Vagina (tissue), 2 donors: ENCODE results near the gene GAA. TPM values are rescaled to one million over a fixed set of nuclear protein-coding genes. Genes with fewer than 3 reads are reported as not detected.

ENCODE experiments used
- DNase-seq, 2 donors: peaks; one replicate each; pipeline ENCODE4 v3.0.0-alpha.2; 2017; ENCODE audit errors: extremely low spot score in 2 of 2
- H3K27ac ChIP-seq: fragments of 200-600 bp; sonication (generic); one replicate; pipeline ENCODE4 v1.5.1; 2019
- H3K27me3 ChIP-seq: fragments of 200-600 bp; sonication (generic); one replicate; pipeline ENCODE4 v1.5.1; 2019
- H3K36me3 ChIP-seq, 2 donors: fragments of 200-600 bp; sonication (generic); one replicate each; pipeline ENCODE4 v1.5.1; 2017 to 2019
- H3K4me1 ChIP-seq: fragments of 200-600 bp; sonication (generic); one replicate; pipeline ENCODE4 v1.5.1; 2019
- H3K4me3 ChIP-seq, 2 donors: fragments of 200-600 bp; sonication (generic); 1 replicate in 1 of 2; 2 replicates in 1 of 2; pipeline ENCODE4 v1.5.1; 2016 to 2019
- H3K9me3 ChIP-seq: fragments of 200-600 bp; sonication (generic); one replicate; pipeline ENCODE4 v1.5.1; 2019
- POLR2A ChIP-seq, 2 donors: fragments of 450-650 bp; IDR thresholded peaks; one replicate each; pipeline ENCODE4 v1.6.1; 2017; ENCODE audit warnings: antibody characterized with exemption in 2 of 2, mild to moderate bottlenecking in 2 of 2, moderate library complexity in 2 of 2
- POLR2AphosphoS5 ChIP-seq, 2 donors: sonication (generic); formaldehyde crosslinking; IDR thresholded peaks; one replicate each; pipeline ENCODE4 v1.9.0; 2017; ENCODE audit warnings: antibody characterized with exemption in 2 of 2, mild to moderate bottlenecking in 2 of 2, low read depth in 1 of 2; ENCODE audit not compliant: insufficient read depth in 1 of 2
- intact Hi-C: fragments of 100-400 bp; cut with DNase I; formaldehyde crosslinking; loops from one replicate; pipeline ENCODE4 v1.15.1; 2023
- total RNA-seq: library from RNA; depleted of rRNA; stranded (reverse); fragments of >200 nt; gene quantifications from one replicate; pipeline ENCODE4 v1.2.3, GENCODE V29; 2016
- TF ChIP-seq, protein P1 (sequence below), 3 experiments: fragments of 450-650 bp in 2 of 3; fragments of 200-600 bp in 1 of 3; sonication (generic) in 1 of 3; IDR thresholded peaks; one replicate each; pipeline ENCODE4 v1.5.1; 2017 to 2019; ENCODE audit warnings: antibody characterized with exemption in 3 of 3, mild to moderate bottlenecking in 2 of 3, moderate library complexity in 2 of 3

GAA gene
- total RNA-seq, 1 donor from 2014 or later = 34.1 TPM

DNA sequence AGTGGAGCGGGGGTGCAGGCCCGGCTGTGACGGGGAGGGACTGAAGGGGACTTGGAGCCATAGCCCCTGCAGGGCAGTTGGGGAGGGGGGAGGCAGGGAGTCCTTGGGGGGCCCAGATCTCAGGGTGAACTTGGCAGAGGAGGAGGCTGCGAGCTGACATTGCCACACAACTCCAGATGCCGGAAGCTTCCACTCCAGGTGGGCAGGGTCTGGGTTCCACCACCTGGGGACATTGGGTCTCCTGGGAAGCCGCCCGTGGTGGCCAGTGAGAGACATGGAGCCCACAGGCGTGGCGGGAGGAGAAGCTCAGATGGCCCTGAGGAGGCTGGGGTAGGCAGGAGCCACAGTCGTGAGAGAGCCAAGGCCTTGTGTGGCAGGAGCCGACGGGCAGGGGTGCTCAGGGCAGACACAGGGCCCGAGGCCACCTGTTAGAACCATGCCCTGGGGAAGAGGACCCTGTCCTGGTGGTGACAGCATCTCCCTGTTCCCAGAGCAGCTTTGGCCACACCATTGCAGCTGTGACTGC, 18.2 kb upstream of the GAA start:
- intact Hi-C loops = loop anchor here (10.0 kb wide), 1 partner anchor 78 kb away; no protein-coding TSS in a partner anchor
- no peaks in the 10 kb centered on the region for H3K9me3 ChIP-seq
- TF ChIP-seq POLR2AphosphoS5 (IDR thresholded peaks at IDR 0.05; ENCODE audit: insufficient read depth in 1 of 2, low read depth in 1 of 2) (no peak), POLR2A (IDR thresholded peaks at IDR 0.05) (no peak)
- TF ChIP-seq, protein P1, sequence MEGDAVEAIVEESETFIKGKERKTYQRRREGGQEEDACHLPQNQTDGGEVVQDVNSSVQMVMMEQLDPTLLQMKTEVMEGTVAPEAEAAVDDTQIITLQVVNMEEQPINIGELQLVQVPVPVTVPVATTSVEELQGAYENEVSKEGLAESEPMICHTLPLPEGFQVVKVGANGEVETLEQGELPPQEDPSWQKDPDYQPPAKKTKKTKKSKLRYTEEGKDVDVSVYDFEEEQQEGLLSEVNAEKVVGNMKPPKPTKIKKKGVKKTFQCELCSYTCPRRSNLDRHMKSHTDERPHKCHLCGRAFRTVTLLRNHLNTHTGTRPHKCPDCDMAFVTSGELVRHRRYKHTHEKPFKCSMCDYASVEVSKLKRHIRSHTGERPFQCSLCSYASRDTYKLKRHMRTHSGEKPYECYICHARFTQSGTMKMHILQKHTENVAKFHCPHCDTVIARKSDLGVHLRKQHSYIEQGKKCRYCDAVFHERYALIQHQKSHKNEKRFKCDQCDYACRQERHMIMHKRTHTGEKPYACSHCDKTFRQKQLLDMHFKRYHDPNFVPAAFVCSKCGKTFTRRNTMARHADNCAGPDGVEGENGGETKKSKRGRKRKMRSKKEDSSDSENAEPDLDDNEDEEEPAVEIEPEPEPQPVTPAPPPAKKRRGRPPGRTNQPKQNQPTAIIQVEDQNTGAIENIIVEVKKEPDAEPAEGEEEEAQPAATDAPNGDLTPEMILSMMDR (IDR thresholded peaks at IDR 0.05) = no peak
- no peak overlapping the region for H3K27ac ChIP-seq
- no peak for DNase-seq
- no peaks in the 10 kb centered on the region for H3K36me3 ChIP-seq
- no peaks in the 10 kb centered on the region for H3K27me3 ChIP-seq
- H3K4me1 ChIP-seq = no peaks in the 10 kb centered on the region
- H3K4me3 ChIP-seq = no peak overlapping the region

DNA sequence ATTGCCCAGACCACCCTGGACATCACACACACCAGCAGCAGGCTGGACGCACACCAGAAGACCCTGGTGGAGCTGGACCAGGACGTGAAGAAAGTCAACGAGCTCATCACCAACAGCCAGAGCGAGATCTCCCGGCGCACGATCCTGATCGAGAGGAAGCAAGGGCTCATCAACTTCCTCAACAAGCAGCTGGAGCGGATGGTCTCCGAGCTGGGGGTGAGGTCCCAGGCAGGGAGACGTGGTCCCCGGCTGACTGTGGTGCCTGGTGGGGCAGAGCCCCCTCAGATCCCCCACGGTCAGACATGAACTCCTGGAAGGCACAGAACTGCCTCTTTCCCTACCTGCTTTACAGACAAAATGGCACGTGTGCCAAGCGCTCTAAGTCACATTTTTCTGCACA, 16.6 kb upstream of the GAA start:
- no peaks in the 10 kb centered on the region for H3K27me3 ChIP-seq
- intact Hi-C loops = loop anchor here (10.0 kb wide), 1 partner anchor 80 kb away; no protein-coding TSS in a partner anchor
- TF ChIP-seq, protein P1 (IDR thresholded peaks at IDR 0.05) = no peak
- no peak for TF ChIP-seq POLR2AphosphoS5 (IDR thresholded peaks at IDR 0.05; ENCODE audit: insufficient read depth in 1 of 2, low read depth in 1 of 2)
- TF ChIP-seq POLR2A (IDR thresholded peaks at IDR 0.05) = no peak
- H3K36me3 ChIP-seq = no peaks in the 10 kb centered on the region
- no peak for DNase-seq
- no peaks in the 10 kb centered on the region for H3K9me3 ChIP-seq
- H3K27ac ChIP-seq = no peak overlapping the region
- no peak overlapping the region for H3K4me3 ChIP-seq
- H3K4me1 ChIP-seq = no peaks in the 10 kb centered on the region

DNA sequence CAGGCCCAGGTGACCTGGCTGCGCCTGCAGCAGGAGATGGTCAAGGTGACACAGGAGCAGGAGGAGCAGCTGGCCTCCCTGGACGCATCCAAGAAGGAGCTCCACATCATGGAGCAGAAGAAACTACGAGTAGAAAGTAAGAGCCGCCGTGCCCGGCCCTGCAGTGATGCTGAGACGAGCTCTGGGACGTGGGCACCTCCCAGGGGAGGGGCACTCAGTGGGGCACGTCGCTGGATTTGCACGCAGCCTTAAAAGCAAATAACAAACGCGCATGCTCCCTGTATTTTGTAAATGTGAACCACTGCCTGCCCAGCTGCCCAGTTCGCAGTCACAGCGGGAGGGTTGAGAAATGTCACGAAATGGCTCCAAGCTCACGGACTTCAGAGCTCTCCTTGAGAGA, 15.3 kb upstream of the GAA start:
- no peak for DNase-seq
- TF ChIP-seq POLR2A (IDR thresholded peaks at IDR 0.05) (no peak), POLR2AphosphoS5 (IDR thresholded peaks at IDR 0.05; ENCODE audit: insufficient read depth in 1 of 2, low read depth in 1 of 2) (no peak)
- TF ChIP-seq, protein P1 (IDR thresholded peaks at IDR 0.05) = no peak
- Histone ChIP-seq H3K4me3 (no peak overlapping the region), H3K9me3 (no peaks in the 10 kb centered on the region), H3K27ac (no peak overlapping the region), H3K36me3 (no peaks in the 10 kb centered on the region), H3K27me3 (no peaks in the 10 kb centered on the region), H3K4me1 (no peaks in the 10 kb centered on the region)
- intact Hi-C loops = loop anchor here (10.0 kb wide), 1 partner anchor 81 kb away; no protein-coding TSS in a partner anchor

DNA sequence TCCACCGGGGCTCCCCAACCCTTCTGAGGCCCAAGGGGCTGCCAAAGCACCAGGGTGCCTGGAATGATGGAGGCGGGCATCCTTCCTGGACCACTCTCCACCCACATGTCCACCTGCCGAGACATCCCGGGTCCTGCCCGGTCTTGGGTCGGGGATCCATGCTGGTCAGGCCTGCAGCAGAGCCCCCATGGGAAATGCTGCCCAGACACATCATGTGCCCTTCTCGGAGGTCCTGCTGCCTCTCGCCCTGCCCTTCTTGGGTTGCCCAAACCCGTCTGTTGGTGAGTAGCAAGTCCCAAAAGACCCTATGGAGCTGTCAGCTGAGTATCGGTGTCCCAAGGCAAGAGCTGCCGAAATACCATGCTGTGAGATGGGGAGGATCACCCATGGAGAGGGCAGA, 14.8 kb upstream of the GAA start:
- H3K4me1 ChIP-seq = no peaks in the 10 kb centered on the region
- H3K27me3 ChIP-seq = no peaks in the 10 kb centered on the region
- no peaks in the 10 kb centered on the region for H3K9me3 ChIP-seq
- no peak overlapping the region for H3K4me3 ChIP-seq
- H3K27ac ChIP-seq = no peak overlapping the region
- no peak for DNase-seq
- no peaks in the 10 kb centered on the region for H3K36me3 ChIP-seq
- intact Hi-C loops = loop anchor here (10.0 kb wide), 1 partner anchor 82 kb away; no protein-coding TSS in a partner anchor
- TF ChIP-seq, protein P1 (IDR thresholded peaks at IDR 0.05) = no peak
- TF ChIP-seq POLR2AphosphoS5 (IDR thresholded peaks at IDR 0.05; ENCODE audit: insufficient read depth in 1 of 2, low read depth in 1 of 2) = no peak
- no peak for TF ChIP-seq POLR2A (IDR thresholded peaks at IDR 0.05)
